Mammary epithelial cell (primary cell): ENCODE data around the gene ATXN7L1.

Experiments
- CTCF ChIP-seq, 2 donors: IDR thresholded peaks in 1 of 2; conservative IDR thresholded peaks in 1 of 2; 2 replicates each; pipeline ENCODE4 v1.5.1; 2011 to 2012; ENCODE audit warnings: inconsistent platforms in 2 of 2, low read length in 2 of 2, mild to moderate bottlenecking in 2 of 2, control low read depth in 1 of 2, low read depth in 1 of 2; ENCODE audit not compliant: insufficient read depth in 1 of 2; ENCODE audit errors: extremely low read depth in 1 of 2
- EZH2 ChIP-seq: IDR thresholded peaks from 2 replicates; pipeline ENCODE4 v1.6.1; 2012; ENCODE audit warnings: low read length, inconsistent platforms, borderline replicate concordance

- TF ChIP-seq CTCF (conservative IDR thresholded peaks at IDR 0.05 in 1 of 2, IDR thresholded peaks at IDR 0.05 in 1 of 2; ENCODE audit: extremely low read depth in 1 of 2, insufficient read depth in 1 of 2, low read depth in 1 of 2, low read length in 2 of 2) (no peak), EZH2 (no peak)
These were observed 93.9 kb downstream of the ATXN7L1 start for GRCh38 chr7:105782391-105783042.
